MG63 (cell line): ENCODE results near the gene FLRT2. TPM values are rescaled to one million over a fixed set of nuclear protein-coding genes. Genes with fewer than 3 reads are reported as not detected.
A peak's percentile ranks its signal among the peaks of the same experiment; 100 is the strongest.

Experiments used
- DNase-seq: peaks from one replicate; pipeline ENCODE4 v3.0.0-alpha.2; 2020
- H3K27me3 ChIP-seq: fragments of 250-450 bp; sonication (Bioruptor Pico); 2 replicates; pipeline ENCODE4 v1.5.1; 2020; ENCODE audit warnings: mild to moderate bottlenecking, moderate library complexity
- H3K36me3 ChIP-seq: fragments of 250-450 bp; sonication (Bioruptor Pico); 2 replicates; pipeline ENCODE4 v1.5.1; 2020; ENCODE audit warnings: mild to moderate bottlenecking, moderate library complexity
- H3K4me3 ChIP-seq: fragments of 250-450 bp; sonication (Bioruptor Pico); 2 replicates; pipeline ENCODE4 v1.5.1; 2020; ENCODE audit warnings: mild to moderate bottlenecking, moderate library complexity
- H3K9me3 ChIP-seq: fragments of 250-450 bp; sonication (Bioruptor Pico); 2 replicates; pipeline ENCODE4 v1.5.1; 2020; ENCODE audit warnings: mild to moderate bottlenecking, moderate library complexity
- total RNA-seq: library from RNA; depleted of rRNA; stranded (reverse); fragments of >200 nt; shearing (Covaris generic); gene quantifications from 2 replicates; pipeline ENCODE4 v1.2.3, GENCODE V29; 2014; ENCODE audit warnings: low replicate concordance

FLRT2 gene
- total RNA-seq, 1 experiment from 2014 or later = 2.5 TPM

GRCh38 chr14:85575617-85575898 lies 45.6 kb downstream of the FLRT2 start:
- no peak for DNase-seq
- Histone ChIP-seq H3K27me3 (no peaks in the 10 kb centered on the region), H3K4me3 (no peak overlapping the region), H3K36me3 (no peaks in the 10 kb centered on the region), H3K9me3 (no peaks in the 10 kb centered on the region)

- no peak for DNase-seq
- no peaks in the 10 kb centered on the region for H3K36me3 ChIP-seq
- no peaks in the 10 kb centered on the region for H3K27me3 ChIP-seq
- no peak overlapping the region for H3K4me3 ChIP-seq
- no peaks in the 10 kb centered on the region for H3K9me3 ChIP-seq
Observed at GRCh38 chr14:85576218-85576617, 46.3 kb downstream of the FLRT2 start.

GRCh38 chr14:85576848-85577542 lies 47.1 kb downstream of the FLRT2 start:
- H3K27me3 ChIP-seq = no peaks in the 10 kb centered on the region
- H3K36me3 ChIP-seq = no peaks in the 10 kb centered on the region
- H3K9me3 ChIP-seq = no peaks in the 10 kb centered on the region
- H3K4me3 ChIP-seq = no peak overlapping the region
- no peak for DNase-seq

- no peak overlapping the region for H3K4me3 ChIP-seq
- no peaks in the 10 kb centered on the region for H3K27me3 ChIP-seq
- H3K9me3 ChIP-seq = no peaks in the 10 kb centered on the region
- no peaks in the 10 kb centered on the region for H3K36me3 ChIP-seq
- no peak for DNase-seq
Observed at GRCh38 chr14:85577543-85578114, 47.7 kb downstream of the FLRT2 start.

- no peak for DNase-seq
- no peak overlapping the region for H3K4me3 ChIP-seq
- no peaks in the 10 kb centered on the region for H3K27me3 ChIP-seq
- no peaks in the 10 kb centered on the region for H3K9me3 ChIP-seq
- H3K36me3 ChIP-seq = no peaks in the 10 kb centered on the region
Observed at GRCh38 chr14:85578357-85578756, 48.4 kb downstream of the FLRT2 start.

GRCh38 chr14:85578930-85579329 lies 49.0 kb downstream of the FLRT2 start:
- no peak for DNase-seq

GRCh38 chr14:85579942-85580341 lies 50.0 kb downstream of the FLRT2 start:
- H3K27me3 ChIP-seq = no peaks in the 10 kb centered on the region
- no peak overlapping the region for H3K4me3 ChIP-seq
- H3K9me3 ChIP-seq = no peaks in the 10 kb centered on the region
- no peak for DNase-seq
- no peaks in the 10 kb centered on the region for H3K36me3 ChIP-seq

More at GRCh38 chr14:85578930-85579329, 49.0 kb downstream of the FLRT2 start:
- H3K4me3 ChIP-seq = no peak overlapping the region
- H3K9me3 ChIP-seq = no peaks in the 10 kb centered on the region
- H3K36me3 ChIP-seq = no peaks in the 10 kb centered on the region
- no peaks in the 10 kb centered on the region for H3K27me3 ChIP-seq

- no peaks in the 10 kb centered on the region for H3K27me3 ChIP-seq
- no peaks in the 10 kb centered on the region for H3K36me3 ChIP-seq
- H3K9me3 ChIP-seq = no peaks in the 10 kb centered on the region
- no peak overlapping the region for H3K4me3 ChIP-seq
- DNase-seq = no peak
Observed at GRCh38 chr14:85580536-85581140, 50.7 kb downstream of the FLRT2 start.

- H3K9me3 ChIP-seq = no peaks in the 10 kb centered on the region
- no peak overlapping the region for H3K4me3 ChIP-seq
- no peaks in the 10 kb centered on the region for H3K36me3 ChIP-seq
- no peaks in the 10 kb centered on the region for H3K27me3 ChIP-seq
- no peak for DNase-seq
Observed at GRCh38 chr14:85581691-85582090, 51.7 kb downstream of the FLRT2 start.

- H3K36me3 ChIP-seq = no peaks in the 10 kb centered on the region
- no peak for DNase-seq
- no peaks in the 10 kb centered on the region for H3K9me3 ChIP-seq
- H3K4me3 ChIP-seq = no peak overlapping the region
- no peaks in the 10 kb centered on the region for H3K27me3 ChIP-seq
Observed at GRCh38 chr14:85583380-85583779, 53.4 kb downstream of the FLRT2 start.

- H3K36me3 ChIP-seq = no peaks in the 10 kb centered on the region
- H3K27me3 ChIP-seq = no peaks in the 10 kb centered on the region
- no peak overlapping the region for H3K4me3 ChIP-seq
- no peak for DNase-seq
- H3K9me3 ChIP-seq = no peaks in the 10 kb centered on the region
Observed at GRCh38 chr14:85584481-85584880, 54.5 kb downstream of the FLRT2 start.

- Histone ChIP-seq H3K27me3 (no peaks in the 10 kb centered on the region), H3K36me3 (no peaks in the 10 kb centered on the region), H3K9me3 (no peaks in the 10 kb centered on the region), H3K4me3 (no peak overlapping the region)
- peak; percentile 72 for DNase-seq
Observed at GRCh38 chr14:85587151-85587711, 57.3 kb downstream of the FLRT2 start.

- Histone ChIP-seq H3K4me3 (no peak overlapping the region), H3K9me3 (no peaks in the 10 kb centered on the region), H3K27me3 (no peaks in the 10 kb centered on the region), H3K36me3 (no peaks in the 10 kb centered on the region)
- no peak for DNase-seq
Observed at GRCh38 chr14:85590784-85591183, 60.8 kb downstream of the FLRT2 start.

- no peak overlapping the region for H3K4me3 ChIP-seq
- no peaks in the 10 kb centered on the region for H3K9me3 ChIP-seq
- no peak for DNase-seq
- H3K27me3 ChIP-seq = no peaks in the 10 kb centered on the region
- no peaks in the 10 kb centered on the region for H3K36me3 ChIP-seq
Observed at GRCh38 chr14:85594217-85594616, 64.3 kb downstream of the FLRT2 start.

GRCh38 chr14:85595981-85596380 lies 66.0 kb downstream of the FLRT2 start:
- no peak for DNase-seq
- Histone ChIP-seq H3K36me3 (no peaks in the 10 kb centered on the region), H3K9me3 (no peaks in the 10 kb centered on the region), H3K27me3 (no peaks in the 10 kb centered on the region), H3K4me3 (no peak overlapping the region)

GRCh38 chr14:85596562-85596961 lies 66.6 kb downstream of the FLRT2 start:
- Histone ChIP-seq H3K27me3 (no peaks in the 10 kb centered on the region), H3K9me3 (no peaks in the 10 kb centered on the region), H3K36me3 (no peaks in the 10 kb centered on the region), H3K4me3 (no peak overlapping the region)
- no peak for DNase-seq

GRCh38 chr14:85597701-85598100 lies 67.8 kb downstream of the FLRT2 start:
- H3K36me3 ChIP-seq = no peaks in the 10 kb centered on the region
- no peak overlapping the region for H3K4me3 ChIP-seq
- no peaks in the 10 kb centered on the region for H3K27me3 ChIP-seq
- no peak for DNase-seq
- no peaks in the 10 kb centered on the region for H3K9me3 ChIP-seq

- Histone ChIP-seq H3K36me3 (no peaks in the 10 kb centered on the region), H3K9me3 (no peaks in the 10 kb centered on the region), H3K4me3 (no peak overlapping the region), H3K27me3 (no peaks in the 10 kb centered on the region)
- no peak for DNase-seq
Observed at GRCh38 chr14:85599939-85600338, 70.0 kb downstream of the FLRT2 start.
